Central memory CD8-positive, alpha-beta T cell (primary cell): ENCODE measurements around the gene ITIH6.
A peak's percentile ranks its signal among the peaks of the same experiment; 100 is the strongest.
"Not testable (repeated sequence)": the region's sequence is repeated elsewhere in the genome, so short reads cannot be mapped to it uniquely, and the experiment has no call there.

Experiments
- ATAC-seq: fragments of 150-1000 bp; cut with Tn5 transposase; replicated peaks from 2 replicates; pipeline ENCODE4 v1.10.0; 2022; ENCODE audit warnings: mild to moderate bottlenecking, moderate FRiP score, moderate number of reproducible peaks; ENCODE audit not compliant: poor library complexity, severe bottlenecking; ENCODE audit errors: extremely low read depth
- DNase-seq, 2 donors: peaks; one replicate each; pipeline ENCODE4 v3.0.0; 2021; ENCODE audit warnings: low spot score in 2 of 2
- H3K27ac Mint-ChIP-seq: one replicate; pipeline ENCODE4 v1.8.0; 2022; ENCODE audit warnings: low read depth, mild to moderate bottlenecking, moderate library complexity, mixed read lengths
- H3K27me3 Mint-ChIP-seq: one replicate; pipeline ENCODE4 v1.8.0; 2022; ENCODE audit warnings: mixed read lengths
- H3K36me3 Mint-ChIP-seq: one replicate; pipeline ENCODE4 v1.8.0; 2022; ENCODE audit warnings: mild to moderate bottlenecking, moderate library complexity, mixed read lengths; ENCODE audit not compliant: insufficient read depth
- H3K4me1 Mint-ChIP-seq: one replicate; pipeline ENCODE4 v1.8.0; 2022; ENCODE audit warnings: mixed read lengths
- H3K4me3 Mint-ChIP-seq: one replicate; pipeline ENCODE4 v1.8.0; 2022; ENCODE audit warnings: mild to moderate bottlenecking, moderate library complexity, mixed read lengths
- H3K9me3 Mint-ChIP-seq: one replicate; pipeline ENCODE4 v1.8.0; 2022; ENCODE audit warnings: mixed read lengths

Gene ITIH6

GRCh38 chrX:54818221-54818620, 20.2 kb upstream of the ITIH6 start:
- H3K4me1 Mint-ChIP-seq, result peaks cover 6% of the 10 kb centered on the region
- H3K4me3 Mint-ChIP-seq, result no peak overlapping the region
- DNase-seq, result no peak
- no peaks in the 10 kb centered on the region for H3K9me3 Mint-ChIP-seq
- ATAC-seq, result no peak
- H3K27me3 Mint-ChIP-seq, result no peaks in the 10 kb centered on the region
- no peak overlapping the region for H3K27ac Mint-ChIP-seq
- H3K36me3 Mint-ChIP-seq, result peaks cover 12% of the 10 kb centered on the region

- ATAC-seq (no peak), DNase-seq (no peak)
- Mint-ChIP-seq H3K36me3 (peaks cover 18% of the 10 kb centered on the region), H3K4me3 (no peak overlapping the region), H3K27me3 (no peaks in the 10 kb centered on the region), H3K4me1 (peaks cover 6% of the 10 kb centered on the region), H3K9me3 (no peaks in the 10 kb centered on the region), H3K27ac (no peak overlapping the region)
These were observed 19.3 kb upstream of the ITIH6 start for GRCh38 chrX:54817220-54817820.

- no peaks in the 10 kb centered on the region for H3K27me3 Mint-ChIP-seq
- H3K4me3 Mint-ChIP-seq, result no peak overlapping the region
- DNase-seq (no peak), ATAC-seq (no peak)
- H3K27ac Mint-ChIP-seq, result no peak overlapping the region
- H3K4me1 Mint-ChIP-seq, result peaks cover 28% of the 10 kb centered on the region
- no peaks in the 10 kb centered on the region for H3K9me3 Mint-ChIP-seq
- H3K36me3 Mint-ChIP-seq, result peaks cover 45% of the 10 kb centered on the region
These were observed 14.3 kb upstream of the ITIH6 start for GRCh38 chrX:54812306-54812705.

- Mint-ChIP-seq H3K4me3 (peak overlapping the region; percentile 36), H3K36me3 (peaks cover 46% of the 10 kb centered on the region), H3K27ac (no peak overlapping the region), H3K27me3 (no peaks in the 10 kb centered on the region), H3K4me1 (peaks cover 26% of the 10 kb centered on the region), H3K9me3 (no peaks in the 10 kb centered on the region)
- ATAC-seq (no peak), DNase-seq (no peak)
These were observed 13.3 kb upstream of the ITIH6 start for GRCh38 chrX:54811301-54811885.

- peaks cover 44% of the 10 kb centered on the region for H3K36me3 Mint-ChIP-seq
- no peaks in the 10 kb centered on the region for H3K27me3 Mint-ChIP-seq
- no peaks in the 10 kb centered on the region for H3K9me3 Mint-ChIP-seq
- peaks cover 26% of the 10 kb centered on the region for H3K4me1 Mint-ChIP-seq
- H3K27ac Mint-ChIP-seq, result no peak overlapping the region
- H3K4me3 Mint-ChIP-seq, result no peak overlapping the region
- ATAC-seq, result no peak
- no peak for DNase-seq
These were observed 12.5 kb upstream of the ITIH6 start for GRCh38 chrX:54810532-54810931.

GRCh38 chrX:54808605-54809483, 10.8 kb upstream of the ITIH6 start:
- no peaks in the 10 kb centered on the region for H3K9me3 Mint-ChIP-seq
- H3K36me3 Mint-ChIP-seq, result peaks cover 37% of the 10 kb centered on the region
- H3K4me3 Mint-ChIP-seq, result peak overlapping the region; percentile 88
- peak; percentile 65 for ATAC-seq
- DNase-seq, result peak; percentile 77 to 86
- H3K4me1 Mint-ChIP-seq, result peaks cover 26% of the 10 kb centered on the region
- H3K27ac Mint-ChIP-seq, result peak overlapping the region; percentile 97
- no peaks in the 10 kb centered on the region for H3K27me3 Mint-ChIP-seq

GRCh38 chrX:54808109-54808604, 10.1 kb upstream of the ITIH6 start:
- peak in 1 of 2 donors; percentile 16 for DNase-seq
- H3K4me1 Mint-ChIP-seq, result peaks cover 26% of the 10 kb centered on the region
- peaks cover 34% of the 10 kb centered on the region for H3K36me3 Mint-ChIP-seq
- peak overlapping the region; percentile 88 for H3K4me3 Mint-ChIP-seq
- no peaks in the 10 kb centered on the region for H3K9me3 Mint-ChIP-seq
- no peaks in the 10 kb centered on the region for H3K27me3 Mint-ChIP-seq
- ATAC-seq, result peak; percentile 44
- peak overlapping the region; percentile 97 for H3K27ac Mint-ChIP-seq

- Mint-ChIP-seq H3K4me3 (peak within 1 kb of the TSS; percentile 88), H3K27me3 (no peaks in the 10 kb centered on the region), H3K27ac (peak within 1 kb of the TSS; percentile 97), H3K9me3 (no peaks in the 10 kb centered on the region), H3K4me1 (peaks cover 26% of the 10 kb centered on the region), H3K36me3 (peaks cover 31% of the 10 kb centered on the region)
- ATAC-seq, result peak; percentile 67
- DNase-seq, result peak in 1 of 2 donors; percentile 24
These were observed 9.6 kb upstream of the ITIH6 start, which contains the start of gene MAGED2 for GRCh38 chrX:54807524-54808108. Gene MAGED2, plus strand, starts transcription at chrX:54807745. Its CDS starts 1,587 bp downstream, at chrX:54809332.

- ATAC-seq (no peak), DNase-seq (no peak)
- Mint-ChIP-seq H3K9me3 (no peaks in the 10 kb centered on the region), H3K36me3 (no peaks in the 10 kb centered on the region), H3K27ac (no peak overlapping the region), H3K4me1 (no peaks in the 10 kb centered on the region), H3K4me3 (no peak overlapping the region), H3K27me3 (no peaks in the 10 kb centered on the region)
These were observed 991 bp upstream of the ITIH6 start for GRCh38 chrX:54799046-54799445.

- Mint-ChIP-seq H3K36me3 (no peaks in the 10 kb centered on the region), H3K27me3 (no peaks in the 10 kb centered on the region), H3K9me3 (no peaks in the 10 kb centered on the region), H3K4me1 (no peaks in the 10 kb centered on the region), H3K4me3 (no peak overlapping the region), H3K27ac (no peak overlapping the region)
- ATAC-seq, result no peak
- DNase-seq, result no peak
These were observed 3.3 kb downstream of the ITIH6 start for GRCh38 chrX:54794795-54795194.

- Mint-ChIP-seq H3K4me1 (no peaks in the 10 kb centered on the region), H3K27ac (no peak overlapping the region), H3K36me3 (no peaks in the 10 kb centered on the region), H3K9me3 (no peaks in the 10 kb centered on the region), H3K27me3 (no peaks in the 10 kb centered on the region), H3K4me3 (no peak overlapping the region)
- no peak for ATAC-seq
- DNase-seq, result no peak
These were observed 4.0 kb downstream of the ITIH6 start for GRCh38 chrX:54794028-54794427.

- H3K36me3 Mint-ChIP-seq, DNase-seq, ATAC-seq, H3K4me1 Mint-ChIP-seq, H3K9me3 Mint-ChIP-seq, H3K27ac Mint-ChIP-seq, H3K27me3 Mint-ChIP-seq, H3K4me3 Mint-ChIP-seq: not testable (repeated sequence)
These were observed 8.7 kb downstream of the ITIH6 start for GRCh38 chrX:54789405-54789804.
